NCI-H1417 treated with DMSO at 0.1 percent for 48 hours (cell line): Measurements from ENCODE around the gene MSMB.
"Not testable (repeated sequence)": the region's sequence is repeated elsewhere in the genome, so short reads cannot be mapped to it uniquely, and the experiment has no call there.

Experiments used
- DNase-seq: peaks from one replicate; lab custom pipeline; 2025; lab: John Stamatoyannopoulos, UW

MSMB gene, protein sequence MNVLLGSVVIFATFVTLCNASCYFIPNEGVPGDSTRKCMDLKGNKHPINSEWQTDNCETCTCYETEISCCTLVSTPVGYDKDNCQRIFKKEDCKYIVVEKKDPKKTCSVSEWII

GRCh38 chr10:46046261-46046660 is at the start of gene MSMB:
Gene MSMB (minus strand): TSS chr10:46046269. CDS start chr10:46046237, 32 bp downstream.
- DNase-seq, result no peak

GRCh38 chr10:46094931-46095750 is 49.1 kb upstream of the MSMB start:
- no peak for DNase-seq

- DNase-seq, result no peak
These were observed 48.1 kb upstream of the MSMB start for GRCh38 chr10:46094197-46094500.

DNA sequence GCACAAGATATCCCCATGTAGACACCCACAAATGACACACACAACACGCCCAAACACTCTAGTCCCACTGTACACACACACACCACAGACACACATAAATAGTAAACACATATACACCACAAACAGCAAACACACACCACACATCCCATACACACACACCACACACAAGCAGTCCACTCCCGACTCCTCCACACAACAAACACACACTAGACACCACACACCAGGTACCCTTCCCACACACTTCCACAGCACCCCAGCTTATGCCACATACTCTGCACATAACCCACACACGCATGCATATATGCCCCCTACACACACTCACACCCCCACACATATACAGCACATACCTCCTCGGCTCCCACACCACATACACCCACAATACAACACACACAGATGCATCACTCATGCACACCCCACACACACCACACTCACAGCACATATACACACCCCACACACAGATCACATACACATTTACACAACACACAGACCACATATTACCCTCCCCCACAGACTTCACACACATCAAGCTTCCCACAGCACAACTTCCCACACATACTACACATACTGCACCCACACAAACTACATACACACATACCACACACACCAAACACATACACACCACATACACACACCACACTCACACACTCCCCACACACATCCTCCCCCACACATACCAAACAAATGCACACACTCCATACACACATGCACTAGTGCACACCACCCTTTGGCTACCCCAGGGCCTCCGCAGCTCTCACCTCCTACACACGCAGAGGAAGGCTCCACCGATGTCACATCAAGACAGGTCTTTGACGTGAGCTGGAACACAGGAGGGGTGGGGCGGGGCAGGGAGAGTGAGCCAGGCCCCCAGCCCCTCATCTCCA is 47.5 kb upstream of the MSMB start:
- not testable (repeated sequence) for DNase-seq

DNA sequence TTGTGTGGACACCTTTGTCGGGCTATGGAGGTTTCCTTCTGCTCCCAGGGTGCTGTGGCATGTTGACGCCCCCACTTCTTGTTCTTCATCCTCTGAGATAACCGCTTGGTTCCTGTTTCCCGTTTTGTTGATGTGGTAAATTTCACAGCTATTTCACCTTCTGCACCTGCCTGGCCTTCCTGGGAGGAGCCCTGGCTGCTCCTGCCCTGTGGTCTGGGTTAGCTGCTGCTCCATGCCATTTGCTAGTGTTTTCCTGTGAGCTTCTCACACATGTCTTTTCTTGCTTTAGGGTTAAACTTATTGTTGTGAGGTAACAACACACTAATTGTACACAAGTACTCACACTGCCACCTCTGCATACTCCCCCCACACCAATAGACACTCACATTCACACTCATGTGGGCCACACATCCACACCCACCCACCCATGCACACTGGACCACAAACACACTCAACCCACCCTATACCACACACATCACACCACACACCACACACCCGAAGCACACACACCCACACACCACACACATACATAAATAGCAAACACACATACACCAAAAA is 46.5 kb upstream of the MSMB start:
- no peak for DNase-seq

- DNase-seq, result no peak
These were observed 45.9 kb upstream of the MSMB start for GRCh38 chr10:46091828-46092523.

DNA sequence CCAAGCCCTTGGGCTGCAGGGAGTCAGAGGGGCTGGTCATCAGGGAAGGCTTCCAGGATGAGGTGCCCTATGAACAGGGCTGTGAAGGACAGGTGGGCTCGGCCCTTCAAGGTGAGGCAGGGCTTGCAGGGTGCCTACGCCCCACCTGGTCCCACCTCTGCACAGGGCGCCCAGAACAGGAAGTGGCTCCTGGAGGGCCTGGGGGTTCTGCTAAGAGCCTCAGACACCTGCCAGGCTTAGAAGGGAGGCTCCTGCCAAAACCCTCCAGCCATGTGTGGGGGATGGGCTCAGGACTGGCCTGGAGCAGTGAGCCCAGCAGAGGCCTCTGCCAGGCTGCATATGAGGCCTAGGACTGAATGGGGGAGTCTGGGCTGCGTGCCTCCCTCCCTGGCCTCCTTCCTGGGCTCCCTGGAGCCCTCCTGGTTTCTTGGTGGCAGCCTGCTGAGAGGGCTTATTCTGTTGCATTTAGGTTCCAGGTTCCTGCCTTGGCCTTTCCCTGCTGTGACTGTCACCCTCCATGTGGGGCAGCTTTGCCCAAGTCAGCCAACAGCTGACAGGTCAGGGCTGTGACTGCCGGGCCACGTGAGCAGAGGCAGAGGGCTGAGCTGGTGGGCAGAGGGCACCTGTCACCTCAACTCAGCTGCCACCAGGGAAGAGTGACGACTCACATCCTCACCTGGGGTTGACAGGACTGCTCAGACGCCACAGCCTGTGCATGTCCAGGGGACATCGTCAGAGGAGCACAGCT is 45.2 kb upstream of the MSMB start:
- DNase-seq, result no peak

- no peak for DNase-seq
These were observed 44.3 kb upstream of the MSMB start for GRCh38 chr10:46090258-46090812.

GRCh38 chr10:46087381-46087780 is 41.3 kb upstream of the MSMB start:
- DNase-seq, result not testable (repeated sequence)

GRCh38 chr10:46084321-46085165 is 38.5 kb upstream of the MSMB start:
- DNase-seq, result no peak

GRCh38 chr10:46080886-46081285 is 34.8 kb upstream of the MSMB start:
- no peak for DNase-seq

DNA sequence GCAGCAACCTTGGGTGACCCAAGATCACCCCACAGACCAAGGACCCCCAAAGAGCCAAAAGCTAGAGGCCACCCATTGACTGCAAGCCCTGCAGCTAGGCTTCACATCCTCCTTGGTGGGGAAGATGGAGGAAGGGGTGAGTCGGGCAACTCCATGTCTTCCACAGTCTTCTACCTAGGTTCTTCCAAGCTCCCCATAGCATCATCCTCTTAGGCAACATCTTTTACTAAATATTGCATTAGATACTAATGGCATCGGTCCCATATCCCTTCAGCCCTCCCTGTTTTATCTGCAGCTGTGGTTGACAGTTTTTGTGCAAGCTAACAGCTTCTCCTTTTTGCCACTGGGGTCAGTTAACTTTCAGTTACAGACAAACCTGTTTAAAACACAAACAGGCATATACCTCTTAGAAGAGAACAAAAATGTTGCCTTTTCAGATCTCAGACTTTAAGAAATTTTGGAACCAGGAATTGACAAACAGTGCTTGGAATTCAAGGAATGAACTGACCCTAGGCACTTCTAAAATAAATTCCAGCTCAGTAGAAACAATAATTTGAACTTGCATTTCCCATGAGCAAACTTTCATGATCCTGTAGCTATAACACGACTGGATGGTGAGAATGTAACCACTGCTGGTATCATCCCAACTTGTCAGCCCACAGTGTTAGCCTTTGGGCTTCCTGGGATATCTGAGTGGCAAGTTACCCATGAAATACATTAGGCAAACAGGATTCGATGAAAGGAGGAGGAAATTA is 33.9 kb upstream of the MSMB start:
- DNase-seq, result no peak

- no peak for DNase-seq
These were observed 31.8 kb upstream of the MSMB start for GRCh38 chr10:46077731-46078413.

DNA sequence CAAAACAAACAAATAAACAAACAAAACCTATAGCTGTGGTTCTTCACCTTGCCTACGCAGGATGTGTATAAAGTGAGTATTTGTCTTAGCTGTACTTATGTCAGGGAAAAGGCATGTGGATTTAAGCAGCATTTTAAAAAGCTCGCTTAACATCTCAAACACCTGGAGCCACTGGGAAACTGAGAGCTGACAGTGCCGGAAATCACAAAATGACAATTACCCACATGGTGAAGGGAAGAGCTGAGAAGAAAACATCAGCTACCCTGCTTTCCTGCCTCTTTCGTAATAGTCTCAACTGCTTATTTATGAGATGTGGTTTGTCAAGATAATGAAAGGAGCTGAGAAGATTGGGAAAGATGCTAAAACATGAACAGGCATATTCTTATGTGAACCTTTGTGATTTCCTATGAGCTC is 31.1 kb upstream of the MSMB start:
- DNase-seq, result no peak

DNA sequence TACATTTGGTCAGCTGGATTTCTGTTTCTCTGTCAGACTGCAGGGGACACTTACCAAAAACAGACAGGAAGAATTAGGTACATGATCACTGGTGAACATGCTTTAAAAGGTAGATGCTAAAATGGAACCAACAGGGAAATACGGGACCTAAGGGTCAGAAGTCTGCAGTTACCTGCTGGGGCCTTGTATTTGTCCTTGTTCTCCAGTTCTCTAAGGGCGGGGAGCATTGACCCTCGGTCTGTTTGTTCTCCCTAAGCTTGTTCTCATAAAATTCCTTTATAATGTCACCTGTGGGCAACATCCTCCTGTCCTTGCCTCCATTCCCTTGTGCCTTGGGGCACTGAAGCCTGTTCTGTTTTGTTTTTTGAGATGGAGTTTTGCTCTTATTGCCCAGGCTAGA is 29.8 kb upstream of the MSMB start:
- no peak for DNase-seq

GRCh38 chr10:46074196-46074946 is 28.3 kb upstream of the MSMB start:
- no peak for DNase-seq

DNA sequence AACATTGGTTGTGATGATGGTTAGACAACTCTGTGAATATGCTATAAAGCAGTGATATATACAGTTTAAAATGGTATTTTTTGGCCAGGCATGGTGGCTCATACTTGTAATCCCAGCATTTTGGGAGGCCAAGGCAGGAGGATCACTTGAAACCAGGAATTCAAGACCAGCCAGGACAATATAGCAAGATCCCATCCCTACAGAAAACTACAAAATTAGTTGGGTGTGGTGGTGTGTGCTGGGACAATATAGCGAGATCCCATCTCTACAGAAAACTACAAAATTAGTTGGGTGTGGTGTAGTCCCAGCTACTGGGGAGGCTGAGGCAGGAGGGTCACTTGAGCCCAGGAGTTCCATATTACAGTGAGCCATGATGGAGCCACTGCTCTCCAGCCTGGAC is 27.5 kb upstream of the MSMB start:
- DNase-seq, result no peak

GRCh38 chr10:46070749-46071148 is 24.7 kb upstream of the MSMB start:
- DNase-seq, result no peak
